Measurements from ENCODE around the gene DUOX1.

DNA sequence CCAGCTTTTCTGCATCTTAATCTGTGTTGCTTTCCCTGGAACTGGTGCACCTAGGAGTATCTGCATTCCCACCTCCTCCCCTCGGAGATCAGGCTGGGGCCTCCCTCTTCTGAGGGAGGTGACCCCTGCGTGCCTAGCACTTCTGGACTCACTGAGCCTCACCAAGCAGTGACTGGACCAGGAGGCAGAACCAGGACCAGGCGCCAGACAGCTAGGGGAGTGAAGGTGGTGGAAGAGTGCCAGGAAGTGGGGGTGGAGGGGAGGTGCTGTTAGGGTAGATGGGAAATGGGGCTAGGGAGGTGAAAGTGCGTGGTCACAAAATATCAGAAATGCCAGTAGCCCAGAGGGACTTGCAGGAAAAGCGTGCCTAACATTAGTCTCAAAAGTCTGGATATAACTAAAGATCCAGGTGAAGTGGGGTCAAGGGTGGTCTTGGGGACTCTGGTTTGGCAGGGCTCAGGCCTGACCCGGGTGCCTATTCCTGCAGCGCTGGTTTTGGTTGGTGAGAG is 14.4 kb upstream of the DUOX1 start:
- TF ChIP-seq, protein P1, sequence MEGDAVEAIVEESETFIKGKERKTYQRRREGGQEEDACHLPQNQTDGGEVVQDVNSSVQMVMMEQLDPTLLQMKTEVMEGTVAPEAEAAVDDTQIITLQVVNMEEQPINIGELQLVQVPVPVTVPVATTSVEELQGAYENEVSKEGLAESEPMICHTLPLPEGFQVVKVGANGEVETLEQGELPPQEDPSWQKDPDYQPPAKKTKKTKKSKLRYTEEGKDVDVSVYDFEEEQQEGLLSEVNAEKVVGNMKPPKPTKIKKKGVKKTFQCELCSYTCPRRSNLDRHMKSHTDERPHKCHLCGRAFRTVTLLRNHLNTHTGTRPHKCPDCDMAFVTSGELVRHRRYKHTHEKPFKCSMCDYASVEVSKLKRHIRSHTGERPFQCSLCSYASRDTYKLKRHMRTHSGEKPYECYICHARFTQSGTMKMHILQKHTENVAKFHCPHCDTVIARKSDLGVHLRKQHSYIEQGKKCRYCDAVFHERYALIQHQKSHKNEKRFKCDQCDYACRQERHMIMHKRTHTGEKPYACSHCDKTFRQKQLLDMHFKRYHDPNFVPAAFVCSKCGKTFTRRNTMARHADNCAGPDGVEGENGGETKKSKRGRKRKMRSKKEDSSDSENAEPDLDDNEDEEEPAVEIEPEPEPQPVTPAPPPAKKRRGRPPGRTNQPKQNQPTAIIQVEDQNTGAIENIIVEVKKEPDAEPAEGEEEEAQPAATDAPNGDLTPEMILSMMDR (IDR thresholded peaks at IDR 0.05), result no peak
- TF ChIP-seq POLR2AphosphoS5 (IDR thresholded peaks at IDR 0.05) (no peak), POLR2A (IDR thresholded peaks at IDR 0.05) (no peak)
